GM18951 (cell line): ENCODE measurements around the gene TNNI3.
A peak's percentile ranks its signal among the peaks of the same experiment; 100 is the strongest.

Experiments
- POLR2A ChIP-seq: IDR thresholded peaks from 4 replicates; pipeline ENCODE4 v1.6.1; 2011; ENCODE audit warnings: mild to moderate bottlenecking; ENCODE audit not compliant: insufficient read length, insufficient read depth; ENCODE audit errors: extremely low read depth
- in situ Hi-C: fragments of 300-500 bp; cut with MboI; formaldehyde crosslinking; loops from one replicate; pipeline ENCODE4 v1.12.0; 2022; ENCODE audit warnings: low sequenced_read_pairs, mixed read lengths, inconsistent platforms; ENCODE audit not compliant: unreplicated experiment

TNNI3 gene

GRCh38 chr19:55118401-55118991 lies 39.0 kb downstream of the TNNI3 start:
- in situ Hi-C loops = no loop called here
- TF ChIP-seq POLR2A = no peak

- TF ChIP-seq POLR2A = peak; percentile 73
- in situ Hi-C loops = no loop called here
Observed at GRCh38 chr19:55117663-55118391, 39.7 kb downstream of the TNNI3 start.

- TF ChIP-seq POLR2A = no peak
- in situ Hi-C loops = no loop called here
Observed at GRCh38 chr19:55116859-55117662, 40.5 kb downstream of the TNNI3 start, which contains the start of gene PPP1R12C. Gene PPP1R12C (minus strand): TSS chr19:55117637. CDS start chr19:55117543, 94 bp downstream.

GRCh38 chr19:55116232-55116858 lies 41.2 kb downstream of the TNNI3 start:
- peak; percentile 29 for TF ChIP-seq POLR2A
- in situ Hi-C loops = no loop called here

GRCh38 chr19:55115446-55116065 lies 42.0 kb downstream of the TNNI3 start:
- in situ Hi-C loops = no loop called here

GRCh38 chr19:55114566-55115145 lies 42.9 kb downstream of the TNNI3 start:
- no peak for TF ChIP-seq POLR2A
- in situ Hi-C loops = no loop called here

More at GRCh38 chr19:55115446-55116065, 42.0 kb downstream of the TNNI3 start:
- no peak for TF ChIP-seq POLR2A

- in situ Hi-C loops = no loop called here
- TF ChIP-seq POLR2A = no peak
Observed at GRCh38 chr19:55113570-55114039, 43.9 kb downstream of the TNNI3 start.

- in situ Hi-C loops = no loop called here
- no peak for TF ChIP-seq POLR2A
Observed at GRCh38 chr19:55112777-55113569, 44.6 kb downstream of the TNNI3 start.

GRCh38 chr19:55112246-55112776 lies 45.2 kb downstream of the TNNI3 start:
- in situ Hi-C loops = no loop called here
- TF ChIP-seq POLR2A = no peak

- TF ChIP-seq POLR2A = no peak
- in situ Hi-C loops = no loop called here
Observed at GRCh38 chr19:55111238-55111831, 46.2 kb downstream of the TNNI3 start.
